ENCODE measurements around the gene RAB12.

The RAB12 gene

GRCh38 chr18:8623549-8624106 is 14.4 kb downstream of the RAB12 start:
- Histone ChIP-seq H3K79me2 (peaks cover 36% of the 10 kb centered on the region), H3K27me3 (ENCODE audit: control insufficient read depth, insufficient read depth, low read length) (no peaks in the 10 kb centered on the region), H3K4me1 (no peaks in the 10 kb centered on the region), H3K27ac (peak overlapping the region; percentile 8), H3K4me3 (ENCODE audit: low read depth, low read length) (no peak overlapping the region), H3K9me3 (ENCODE audit: control insufficient read depth, low read length) (no peaks in the 10 kb centered on the region), H3K9ac (no peak overlapping the region), H3K36me3 (ENCODE audit: control insufficient read depth, insufficient read depth, low read length) (no peaks in the 10 kb centered on the region), H3K4me2 (ENCODE audit: low read length) (no peak overlapping the region), H2AFZ (no peak overlapping the region)
- TF ChIP-seq CTCF (IDR thresholded peaks at IDR 0.05), result no peak

GRCh38 chr18:8625461-8626092 is 16.3 kb downstream of the RAB12 start:
- peaks cover 19% of the 10 kb centered on the region for H3K79me2 ChIP-seq
- H3K4me2 ChIP-seq (ENCODE audit: low read length), result no peak overlapping the region
- no peak for TF ChIP-seq CTCF (IDR thresholded peaks at IDR 0.05)
- no peak overlapping the region for H3K9ac ChIP-seq
- H3K4me3 ChIP-seq (ENCODE audit: low read depth, low read length), result no peak overlapping the region
- no peaks in the 10 kb centered on the region for H3K4me1 ChIP-seq
- no peaks in the 10 kb centered on the region for H3K36me3 ChIP-seq (ENCODE audit: control insufficient read depth, insufficient read depth, low read length)
- H3K9me3 ChIP-seq (ENCODE audit: control insufficient read depth, low read length), result no peaks in the 10 kb centered on the region
- no peak overlapping the region for H2AFZ ChIP-seq
- no peak overlapping the region for H3K27ac ChIP-seq
- no peaks in the 10 kb centered on the region for H3K27me3 ChIP-seq (ENCODE audit: control insufficient read depth, insufficient read depth, low read length)

- Histone ChIP-seq H3K9ac (no peak overlapping the region), H3K4me3 (ENCODE audit: low read depth, low read length) (no peak overlapping the region), H2AFZ (no peak overlapping the region), H3K4me2 (ENCODE audit: low read length) (no peak overlapping the region), H3K36me3 (ENCODE audit: control insufficient read depth, insufficient read depth, low read length) (no peaks in the 10 kb centered on the region), H3K79me2 (peaks cover 23% of the 10 kb centered on the region), H3K27me3 (ENCODE audit: control insufficient read depth, insufficient read depth, low read length) (no peaks in the 10 kb centered on the region), H3K9me3 (ENCODE audit: control insufficient read depth, low read length) (no peaks in the 10 kb centered on the region), H3K27ac (no peak overlapping the region), H3K4me1 (no peaks in the 10 kb centered on the region)
- TF ChIP-seq CTCF (IDR thresholded peaks at IDR 0.05), result no peak
Measured at GRCh38 chr18:8626414-8627106, 17.3 kb downstream of the RAB12 start.

GRCh38 chr18:8627107-8627472 is 17.9 kb downstream of the RAB12 start:
- Histone ChIP-seq H3K36me3 (ENCODE audit: control insufficient read depth, insufficient read depth, low read length) (no peaks in the 10 kb centered on the region), H3K27me3 (ENCODE audit: control insufficient read depth, insufficient read depth, low read length) (no peaks in the 10 kb centered on the region), H2AFZ (no peak overlapping the region), H3K4me3 (ENCODE audit: low read depth, low read length) (no peak overlapping the region), H3K9me3 (ENCODE audit: control insufficient read depth, low read length) (no peaks in the 10 kb centered on the region), H3K27ac (no peak overlapping the region), H3K4me2 (ENCODE audit: low read length) (no peak overlapping the region), H3K4me1 (no peaks in the 10 kb centered on the region), H3K79me2 (peaks cover 20% of the 10 kb centered on the region), H3K9ac (no peak overlapping the region)
- no peak for TF ChIP-seq CTCF (IDR thresholded peaks at IDR 0.05)

All from parathyroid adenoma (tissue), 2 donors.